Cardiac fibroblast (primary cell): ENCODE measurements around the gene GFOD1.

Experiments
- DNase-seq, 2 donors: peaks; one replicate each; pipeline versions ENCODE4 v3.0.0 to v3.0.0-alpha.2; 2010; ENCODE audit warnings: low read depth in 2 of 2
- H3K4me3 ChIP-seq, 2 donors: replicated peaks in 1 of 2; 1 replicate in 1 of 2; 2 replicates in 1 of 2; pipeline ENCODE4 v1.5.1; 2011; ENCODE audit warnings: low read depth in 2 of 2, low read length in 2 of 2, mild to moderate bottlenecking in 2 of 2, moderate library complexity in 1 of 2
- TF ChIP-seq, protein P1 (sequence below): IDR thresholded peaks from one replicate; pipeline ENCODE4 v1.5.1; 2011; ENCODE audit warnings: low read depth, mild to moderate bottlenecking, low read length, inconsistent platforms

The GFOD1 gene

DNA sequence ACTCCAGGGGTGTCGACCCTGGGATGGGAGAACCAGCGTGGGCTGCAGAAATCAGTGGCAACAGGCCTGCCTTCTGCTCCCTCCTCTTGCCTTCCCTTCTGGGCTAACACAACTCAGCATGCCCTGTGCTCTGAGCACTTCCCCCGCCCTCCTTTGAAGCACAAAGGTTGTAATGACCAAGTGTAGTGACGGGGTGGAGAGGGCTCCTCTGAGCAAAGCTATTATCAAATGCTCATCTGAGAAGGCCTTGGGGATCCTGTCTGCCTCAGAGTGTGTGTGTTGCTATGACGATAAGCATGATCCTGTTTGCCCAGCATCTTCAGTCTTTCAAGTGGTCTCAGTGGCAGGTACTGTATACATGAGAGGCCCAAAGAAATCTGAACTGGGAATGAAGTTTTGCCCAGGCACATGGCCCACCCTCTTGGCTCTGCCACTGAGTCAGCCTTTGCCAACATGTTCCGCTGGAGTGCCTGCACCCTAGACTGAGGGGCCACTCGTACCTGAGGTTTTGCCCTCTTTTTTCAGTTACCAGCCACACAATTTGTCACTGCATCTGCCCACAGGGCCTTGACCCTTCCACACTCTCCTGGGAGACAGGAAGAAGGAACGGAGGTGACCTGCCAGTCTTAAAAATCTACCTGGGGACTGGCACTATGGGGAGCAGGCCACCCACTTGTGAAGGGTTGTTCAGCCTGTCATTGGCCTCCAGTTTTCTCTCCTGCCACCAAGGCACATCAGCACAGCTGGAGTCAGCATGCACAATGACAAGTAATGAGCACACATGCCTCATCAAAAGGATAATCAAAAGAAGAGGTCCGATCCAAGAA is 74.5 kb downstream of the GFOD1 start:
- no peak for DNase-seq
- H3K4me3 ChIP-seq, result no peak overlapping the region
- TF ChIP-seq, protein P1, sequence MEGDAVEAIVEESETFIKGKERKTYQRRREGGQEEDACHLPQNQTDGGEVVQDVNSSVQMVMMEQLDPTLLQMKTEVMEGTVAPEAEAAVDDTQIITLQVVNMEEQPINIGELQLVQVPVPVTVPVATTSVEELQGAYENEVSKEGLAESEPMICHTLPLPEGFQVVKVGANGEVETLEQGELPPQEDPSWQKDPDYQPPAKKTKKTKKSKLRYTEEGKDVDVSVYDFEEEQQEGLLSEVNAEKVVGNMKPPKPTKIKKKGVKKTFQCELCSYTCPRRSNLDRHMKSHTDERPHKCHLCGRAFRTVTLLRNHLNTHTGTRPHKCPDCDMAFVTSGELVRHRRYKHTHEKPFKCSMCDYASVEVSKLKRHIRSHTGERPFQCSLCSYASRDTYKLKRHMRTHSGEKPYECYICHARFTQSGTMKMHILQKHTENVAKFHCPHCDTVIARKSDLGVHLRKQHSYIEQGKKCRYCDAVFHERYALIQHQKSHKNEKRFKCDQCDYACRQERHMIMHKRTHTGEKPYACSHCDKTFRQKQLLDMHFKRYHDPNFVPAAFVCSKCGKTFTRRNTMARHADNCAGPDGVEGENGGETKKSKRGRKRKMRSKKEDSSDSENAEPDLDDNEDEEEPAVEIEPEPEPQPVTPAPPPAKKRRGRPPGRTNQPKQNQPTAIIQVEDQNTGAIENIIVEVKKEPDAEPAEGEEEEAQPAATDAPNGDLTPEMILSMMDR, result no peak

DNA sequence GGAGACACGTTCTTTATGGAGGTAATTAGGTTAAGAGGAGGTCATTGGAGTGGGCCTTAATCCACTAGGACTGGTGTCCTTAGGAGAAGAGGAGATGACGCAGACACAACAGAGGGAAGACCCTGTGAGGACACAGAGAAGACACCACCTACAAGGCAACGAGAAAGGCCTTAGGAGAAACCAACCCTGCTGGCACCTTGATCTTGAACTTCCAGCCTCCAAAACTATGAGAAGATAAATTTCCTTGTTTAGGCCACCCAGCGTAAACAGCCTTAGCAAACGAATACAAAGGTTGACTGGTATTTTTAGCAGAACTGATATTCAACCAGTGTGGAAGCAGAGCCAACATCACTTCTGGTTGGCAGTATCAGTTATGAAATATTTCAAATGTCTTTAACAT is 75.2 kb downstream of the GFOD1 start:
- TF ChIP-seq, protein P1, result no peak
- no peak overlapping the region for H3K4me3 ChIP-seq
- DNase-seq, result no peak

DNA sequence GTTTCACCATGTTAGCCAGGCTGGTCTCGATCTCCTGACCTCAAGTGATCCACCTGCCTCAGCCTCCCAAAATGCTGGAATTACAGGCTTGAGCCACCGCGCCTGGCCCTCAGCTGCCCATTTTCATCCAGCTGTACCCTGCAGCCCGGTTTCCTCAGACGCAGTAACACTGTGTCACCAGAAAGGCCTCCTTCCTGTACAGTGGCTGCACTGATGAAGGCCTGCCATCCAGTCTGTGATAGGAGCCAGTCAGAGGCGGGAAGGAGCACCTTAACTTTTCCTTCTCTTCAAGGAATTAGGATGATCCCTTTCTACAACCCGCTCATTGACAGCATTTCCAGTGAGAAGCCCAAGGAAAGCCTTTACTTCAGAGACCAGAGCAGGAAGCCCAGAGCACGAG is 75.9 kb downstream of the GFOD1 start:
- no peak overlapping the region for H3K4me3 ChIP-seq
- TF ChIP-seq, protein P1, result no peak
- no peak for DNase-seq

DNA sequence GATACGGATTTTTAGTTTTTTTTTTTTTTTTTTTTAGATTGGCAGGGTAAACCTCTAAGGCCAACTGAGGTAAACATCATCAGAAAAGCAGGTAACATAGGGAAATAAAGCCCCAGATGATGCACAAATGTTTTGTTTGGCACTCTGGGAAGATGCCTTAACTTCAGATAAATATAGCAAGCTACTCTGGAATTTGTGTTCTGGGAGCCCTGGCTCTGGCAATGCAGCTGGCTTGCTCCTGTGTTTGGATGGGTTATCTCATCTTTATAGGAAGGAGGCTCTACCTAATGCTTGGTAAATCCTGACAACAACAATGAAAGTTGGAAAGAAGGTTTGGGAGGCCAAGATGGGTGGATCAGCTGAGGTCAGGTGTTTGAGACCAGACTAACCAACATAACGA is 77.4 kb downstream of the GFOD1 start:
- TF ChIP-seq, protein P1, result no peak
- peak in 1 of 2 donors; percentile 43 for DNase-seq
- H3K4me3 ChIP-seq, result no peak overlapping the region

DNA sequence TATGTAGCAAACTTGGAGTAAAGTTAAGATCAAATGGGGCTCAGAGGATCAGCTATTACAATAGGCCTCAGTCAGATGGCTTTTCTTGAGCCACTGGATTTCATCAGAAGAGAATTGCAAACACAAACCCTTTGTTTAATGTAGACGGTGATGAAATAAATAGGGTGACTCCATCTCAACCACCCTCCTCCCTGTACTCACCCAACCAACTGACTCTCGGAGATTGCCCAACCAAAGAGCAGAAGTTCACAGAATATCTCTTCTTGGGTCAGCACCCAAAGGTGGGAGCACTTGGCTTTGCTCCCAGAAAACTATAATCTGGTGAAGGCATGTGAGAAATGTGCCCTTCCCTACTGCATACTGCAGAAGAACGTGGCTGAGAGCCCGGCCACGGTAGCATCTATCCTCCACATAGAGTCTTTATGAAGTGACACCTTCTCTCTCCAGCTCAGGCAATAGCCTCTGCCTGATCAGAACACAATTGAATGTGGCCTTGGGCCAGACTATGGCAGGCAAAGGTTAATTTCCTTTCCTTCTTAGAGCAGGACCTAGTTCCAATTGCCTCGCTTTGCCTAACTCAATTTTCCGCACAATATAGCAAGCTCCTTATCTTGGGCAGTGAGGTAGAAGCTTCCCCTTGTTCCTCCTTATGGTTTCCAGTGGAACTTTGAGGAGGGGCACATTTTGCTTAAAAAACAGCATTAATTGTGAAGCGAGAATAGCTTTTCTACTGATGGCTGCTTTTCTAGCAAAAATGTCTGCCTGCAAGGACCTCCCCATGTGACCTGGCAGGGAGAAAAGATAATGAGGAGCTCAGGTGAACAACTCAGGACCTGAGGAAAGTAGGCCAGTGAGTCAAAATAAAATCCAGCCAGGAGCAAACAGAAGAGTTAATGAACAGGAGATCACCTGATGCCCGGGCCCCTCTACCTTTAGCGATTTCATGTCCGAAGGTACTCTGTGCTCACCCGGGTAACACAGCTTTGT is 79.4 kb downstream of the GFOD1 start:
- peak; percentile 98 for DNase-seq
- TF ChIP-seq, protein P1, result no peak
- H3K4me3 ChIP-seq, result no peak overlapping the region

DNA sequence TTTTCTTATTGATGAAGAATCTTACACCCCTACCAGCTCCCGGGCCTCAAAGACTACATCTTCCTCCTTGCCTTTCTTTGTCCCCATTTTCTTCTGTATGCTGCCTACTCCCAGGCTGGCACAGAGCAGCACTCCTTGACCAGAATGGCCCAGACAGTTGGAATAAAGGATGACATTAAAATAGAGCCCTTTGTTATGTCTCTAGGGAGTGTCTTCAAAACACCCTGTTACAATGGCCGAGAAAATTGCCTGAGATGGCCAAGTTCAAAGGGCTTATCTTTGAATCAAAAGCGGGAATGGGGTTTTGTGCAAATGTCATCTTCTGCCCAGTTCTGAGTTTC is 80.1 kb downstream of the GFOD1 start:
- no peak for DNase-seq
- TF ChIP-seq, protein P1, result no peak
- no peak overlapping the region for H3K4me3 ChIP-seq
